PC-3 (cell line): ENCODE measurements around the gene MAPK4. TPM values are rescaled to one million over a fixed set of nuclear protein-coding genes. Genes with fewer than 3 reads are reported as not detected.

ENCODE experiments used
- ATAC-seq: fragments of 200-7000 bp; cut with Tn5 transposase; 2 replicates; pipeline ENCODE4 v1.9.1; 2020; ENCODE audit warnings: mild to moderate bottlenecking, moderate library complexity
- BruUV-seq: library from RNA; stranded (reverse); fragments of 400-500 nt; replicated peaks from 2 replicates; lab custom pipeline; 2021; lab: Mats Ljungman, UMichigan
- CTCF ChIA-PET: fragments of 300-600 bp; sonication (Branson Sonifier 250); formaldehyde crosslinking; loops from one replicate; lab custom pipeline; 2022; ENCODE audit warnings: antibody characterized with exemption; lab: Charles Lee
- POLR2A ChIA-PET: fragments of 300-600 bp; sonication (Branson Sonifier 250); formaldehyde crosslinking; loops from one replicate; lab custom pipeline; 2022; ENCODE audit warnings: antibody characterized with exemption; ENCODE audit not compliant: unreplicated experiment; lab: Charles Lee
- DNase-seq: peaks from one replicate; pipeline ENCODE4 v3.0.0-alpha.2; 2015
- H2AFZ ChIP-seq: fragments of 300-600 bp; sonication (generic); 2 replicates; pipeline ENCODE4 v1.6.0; 2016; ENCODE audit warnings: antibody characterized with exemption, low read length
- H3F3A ChIP-seq: fragments of 300-600 bp; sonication (generic); one replicate; pipeline ENCODE4 v1.6.0; 2017; ENCODE audit warnings: antibody characterized with exemption, low read length, control low read depth, mild to moderate bottlenecking; ENCODE audit not compliant: unreplicated experiment
- H3K27ac ChIP-seq: fragments of 300-600 bp; sonication (generic); 2 replicates; pipeline ENCODE4 v1.5.1; 2016; ENCODE audit warnings: mild to moderate bottlenecking, low read length
- H3K27me3 ChIP-seq: fragments of 300-600 bp; sonication (generic); 2 replicates; pipeline ENCODE4 v1.6.1; 2016; ENCODE audit warnings: low read length, mixed read lengths
- H3K36me3 ChIP-seq: fragments of 300-600 bp; sonication (generic); 2 replicates; pipeline ENCODE4 v1.6.1; 2016; ENCODE audit warnings: low read depth, mixed run types, low read length, mixed read lengths
- H3K4me1 ChIP-seq: fragments of 300-600 bp; sonication (generic); 2 replicates; pipeline ENCODE4 v1.5.1; 2016; ENCODE audit warnings: low read length; ENCODE audit not compliant: insufficient read depth
- H3K4me2 ChIP-seq: fragments of 300-600 bp; sonication (generic); 2 replicates; pipeline ENCODE4 v1.6.0; 2016; ENCODE audit warnings: low read length
- H3K4me3 ChIP-seq: fragments of 300-600 bp; sonication (generic); 2 replicates; pipeline ENCODE4 v1.5.1; 2016; ENCODE audit warnings: mild to moderate bottlenecking, low read length, mixed read lengths
- H3K79me2 ChIP-seq: fragments of 300-600 bp; sonication (generic); 2 replicates; pipeline ENCODE4 v1.6.1; 2017; ENCODE audit warnings: low read length, mixed read lengths
- H3K9ac ChIP-seq: fragments of 300-600 bp; sonication (generic); 2 replicates; pipeline ENCODE4 v1.6.0; 2016; ENCODE audit warnings: mild to moderate bottlenecking, low read length
- H3K9me2 ChIP-seq: fragments of 300-600 bp; sonication (generic); replicated peaks from 2 replicates; pipeline ENCODE4 v1.6.1; 2016; ENCODE audit warnings: mixed run types, low read length, mixed read lengths
- H3K9me3 ChIP-seq: fragments of 300-600 bp; sonication (generic); 2 replicates; pipeline ENCODE4 v1.6.1; 2016; ENCODE audit warnings: low read length, mixed read lengths
- H4K20me1 ChIP-seq: fragments of 300-600 bp; sonication (generic); 2 replicates; pipeline ENCODE4 v1.6.1; 2016; ENCODE audit warnings: low read length, mixed read lengths
- CTCF ChIP-seq: fragments of 300-600 bp; sonication (generic); conservative IDR thresholded peaks from 2 replicates; pipeline ENCODE4 v1.5.1; 2017; ENCODE audit warnings: antibody characterized with exemption, low read depth, mild to moderate bottlenecking, low read length
- EZH2 ChIP-seq: fragments of 300-600 bp; sonication (generic); IDR thresholded peaks from one replicate; pipeline ENCODE4 v1.6.1; 2017; ENCODE audit warnings: antibody characterized with exemption, mild to moderate bottlenecking, low read length; ENCODE audit not compliant: unreplicated experiment
- EZH2phosphoT487 ChIP-seq: fragments of 300-600 bp; sonication (generic); IDR thresholded peaks from 2 replicates; pipeline ENCODE4 v1.6.1; 2018; ENCODE audit warnings: mild to moderate bottlenecking, antibody characterized with exemption, low read length, borderline replicate concordance
- intact Hi-C: fragments of 100-400 bp; cut with micrococcal nuclease; formaldehyde crosslinking; loops from 2 replicates; pipeline ENCODE4 v1.9.0; 2023
- total RNA-seq: library from RNA; depleted of rRNA; stranded (reverse); fragments of >200 nt; gene quantifications from 2 replicates; pipeline ENCODE4 v1.2.3, GENCODE V29; 2014

MAPK4 gene
- total RNA-seq, 1 experiment from 2014 or later, result not detected

- no peaks in the 10 kb centered on the region for H3K4me1 ChIP-seq
- no peak overlapping the region for H3K27ac ChIP-seq
- H3K4me3 ChIP-seq, result no peak overlapping the region
- no peaks in the 10 kb centered on the region for H3K9me2 ChIP-seq
- DNase-seq (no peak), ATAC-seq (no peak)
- TF ChIP-seq CTCF, result no peak
- H3K9ac ChIP-seq, result no peak overlapping the region
- BruUV-seq, result no TSS peak
- H3K4me2 ChIP-seq, result no peak overlapping the region
- no peak overlapping the region for H2AFZ ChIP-seq
- no peaks in the 10 kb centered on the region for H3F3A ChIP-seq
- POLR2A ChIA-PET, result no interaction called here
- no peaks in the 10 kb centered on the region for H3K79me2 ChIP-seq
- H3K9me3 ChIP-seq, result no peaks in the 10 kb centered on the region
- CTCF ChIA-PET, result no interaction called here
- H3K36me3 ChIP-seq, result no peaks in the 10 kb centered on the region
- H3K27me3 ChIP-seq, result no peaks in the 10 kb centered on the region
- no peaks in the 10 kb centered on the region for H4K20me1 ChIP-seq
- intact Hi-C loops, result no loop called here
Measured at GRCh38 chr18:50611529-50611941, 51.6 kb downstream of the MAPK4 start.

GRCh38 chr18:50614838-50615237 lies 55.0 kb downstream of the MAPK4 start:
- 0 out of 2 replicates have a peak, but pooled peaks cover 10% of the 10 kb centered on the region for H3K27me3 ChIP-seq
- no peak for ATAC-seq
- intact Hi-C loops, result no loop called here

GRCh38 chr18:50616484-50617048 lies 56.7 kb downstream of the MAPK4 start:
- Histone ChIP-seq H3K9me2 (no peaks in the 10 kb centered on the region), H4K20me1 (no peaks in the 10 kb centered on the region), H3K4me2 (no peak overlapping the region), H3F3A (no peaks in the 10 kb centered on the region), H3K79me2 (no peaks in the 10 kb centered on the region), H3K27ac (no peak overlapping the region), H3K4me3 (no peak overlapping the region), H3K4me1 (no peaks in the 10 kb centered on the region), H3K27me3 (0 out of 2 replicates have a peak, but pooled peaks cover 10% of the 10 kb centered on the region), H3K9me3 (no peaks in the 10 kb centered on the region), H3K9ac (no peak overlapping the region), H2AFZ (no peak overlapping the region), H3K36me3 (no peaks in the 10 kb centered on the region)
- POLR2A ChIA-PET, result no interaction called here
- BruUV-seq, result no TSS peak
- CTCF ChIA-PET, result no interaction called here
- DNase-seq (no peak), ATAC-seq (no peak)
- TF ChIP-seq EZH2phosphoT487, result no peak
- no peak for TF ChIP-seq CTCF
- no peak for TF ChIP-seq EZH2
- intact Hi-C loops, result no loop called here

More at GRCh38 chr18:50614838-50615237, 55.0 kb downstream of the MAPK4 start:
- Histone ChIP-seq H4K20me1 (no peaks in the 10 kb centered on the region), H3K9ac (no peak overlapping the region), H3K9me2 (no peaks in the 10 kb centered on the region), H2AFZ (no peak overlapping the region), H3F3A (no peaks in the 10 kb centered on the region), H3K27ac (no peak overlapping the region), H3K4me2 (no peak overlapping the region), H3K36me3 (no peaks in the 10 kb centered on the region), H3K79me2 (no peaks in the 10 kb centered on the region), H3K9me3 (no peaks in the 10 kb centered on the region), H3K4me3 (no peak overlapping the region), H3K4me1 (no peaks in the 10 kb centered on the region)
- ChIA-PET CTCF (no interaction called here), POLR2A (no interaction called here)
- BruUV-seq, result no TSS peak
- TF ChIP-seq EZH2 (no peak), EZH2phosphoT487 (no peak), CTCF (no peak)
- no peak for DNase-seq
